ENCODE data around the gene CYTH3. TPM values are rescaled to one million over a fixed set of nuclear protein-coding genes. Genes with fewer than 3 reads are reported as not detected.

CYTH3 gene
- total and polyA plus RNA-seq, 7 experiments from 2014 or later = 0.99 to 9.5 (median 3.1) TPM

- Histone ChIP-seq H3K36me3 (ENCODE audit: control insufficient read depth in 2 of 3, insufficient read depth in 3 of 3, low read length in 3 of 3) (peaks cover 0 to 12% (median 0%) of the 10 kb centered on the region in 3 experiments), H3K4me3 (ENCODE audit: low read length) (no peak overlapping the region), H3K27ac (ENCODE audit: low read depth, low read length) (no peak overlapping the region), H3K4me1 (ENCODE audit: control insufficient read depth in 2 of 2, insufficient read depth in 2 of 2, low read length in 2 of 2) (no peaks in the 10 kb centered on the region), H3K27me3 (ENCODE audit: control insufficient read depth in 2 of 2, insufficient read depth in 2 of 2, low read length in 2 of 2) (no peaks in the 10 kb centered on the region), H3K9me3 (ENCODE audit: control insufficient read depth in 2 of 3, low read length in 3 of 3) (no peaks in the 10 kb centered on the region)
- Mint-ChIP-seq H3K9me3 (no peaks in the 10 kb centered on the region), H3K36me3 (peaks cover 0 to 11% (median 0%) of the 10 kb centered on the region in 5 donors), H3K27me3 (no peaks in the 10 kb centered on the region), H3K27ac (no peak overlapping the region), H3K4me3 (no peak overlapping the region), H3K4me1 (peaks cover 0 to 11% (median 0%) of the 10 kb centered on the region in 7 donors)
- ChIA-PET POLR2A (no interaction called here), CTCF (interaction anchor here (0.6 kb wide), 1 partner anchor 990 kb away, joined by 7 read pairs; no protein-coding TSS in a partner anchor)
- intact Hi-C loops (cut with micrococcal nuclease) = no loop called here
- ATAC-seq = no peak
- no peak for DNase-seq
Measured at GRCh38 chr7:6165521-6166320, 106.7 kb downstream of the CYTH3 start.

- Mint-ChIP-seq H3K36me3 (peaks cover 0 to 15% (median 0%) of the 10 kb centered on the region in 5 donors), H3K9me3 (no peaks in the 10 kb centered on the region), H3K27ac (no peak overlapping the region), H3K27me3 (no peaks in the 10 kb centered on the region), H3K4me1 (peaks cover 0 to 11% (median 0%) of the 10 kb centered on the region in 7 donors), H3K4me3 (no peak overlapping the region)
- H3K4me3 ChIP-seq (ENCODE audit: low read length) = no peak overlapping the region
- no peak for ATAC-seq
- H3K27me3 ChIP-seq (ENCODE audit: control insufficient read depth in 2 of 2, insufficient read depth in 2 of 2, low read length in 2 of 2) = no peaks in the 10 kb centered on the region
- no peaks in the 10 kb centered on the region for H3K4me1 ChIP-seq (ENCODE audit: control insufficient read depth in 2 of 2, insufficient read depth in 2 of 2, low read length in 2 of 2)
- no peak for DNase-seq
- CTCF ChIA-PET = no interaction called here
- POLR2A ChIA-PET = no interaction called here
- intact Hi-C loops (cut with micrococcal nuclease) = no loop called here
- H3K27ac ChIP-seq (ENCODE audit: low read depth, low read length) = no peak overlapping the region
- H3K36me3 ChIP-seq (ENCODE audit: control insufficient read depth in 2 of 3, insufficient read depth in 3 of 3, low read length in 3 of 3) = peaks cover 0 to 12% (median 0%) of the 10 kb centered on the region in 3 experiments
- H3K9me3 ChIP-seq (ENCODE audit: control insufficient read depth in 2 of 3, low read length in 3 of 3) = no peaks in the 10 kb centered on the region
Measured at GRCh38 chr7:6165075-6165474, 107.3 kb downstream of the CYTH3 start.

GRCh38 chr7:6164491-6164890 lies 107.9 kb downstream of the CYTH3 start:
- peaks cover 0 to 11% (median 0%) of the 10 kb centered on the region in 7 donors for H3K4me1 Mint-ChIP-seq
- H3K9me3 ChIP-seq (ENCODE audit: control insufficient read depth in 2 of 3, low read length in 3 of 3) = no peaks in the 10 kb centered on the region
- no peak overlapping the region for H3K27ac Mint-ChIP-seq
- H3K4me1 ChIP-seq (ENCODE audit: control insufficient read depth in 2 of 2, insufficient read depth in 2 of 2, low read length in 2 of 2) = no peaks in the 10 kb centered on the region
- H3K36me3 Mint-ChIP-seq = peaks cover 0 to 10% (median 0%) of the 10 kb centered on the region in 5 donors
- peaks cover 0 to 17% (median 0%) of the 10 kb centered on the region in 3 experiments for H3K36me3 ChIP-seq (ENCODE audit: control insufficient read depth in 2 of 3, insufficient read depth in 3 of 3, low read length in 3 of 3)
- no peaks in the 10 kb centered on the region for H3K27me3 ChIP-seq (ENCODE audit: control insufficient read depth in 2 of 2, insufficient read depth in 2 of 2, low read length in 2 of 2)
- H3K27me3 Mint-ChIP-seq = no peaks in the 10 kb centered on the region
- intact Hi-C loops (cut with micrococcal nuclease) = loop anchor here in 1 of 2 donors (5.0 kb wide), 1 partner anchor 108 kb away; the partner anchor contains the start of gene CYTH3
- H3K4me3 Mint-ChIP-seq = no peak overlapping the region
- ChIA-PET POLR2A (no interaction called here), CTCF (no interaction called here)
- no peak for DNase-seq
- H3K27ac ChIP-seq (ENCODE audit: low read depth, low read length) = no peak overlapping the region
- ATAC-seq = no peak
- H3K9me3 Mint-ChIP-seq = no peaks in the 10 kb centered on the region
- no peak overlapping the region for H3K4me3 ChIP-seq (ENCODE audit: low read length)

- Histone ChIP-seq H3K4me1 (ENCODE audit: control insufficient read depth in 2 of 2, insufficient read depth in 2 of 2, low read length in 2 of 2) (no peaks in the 10 kb centered on the region), H3K27me3 (ENCODE audit: control insufficient read depth in 2 of 2, insufficient read depth in 2 of 2, low read length in 2 of 2) (no peaks in the 10 kb centered on the region), H3K36me3 (ENCODE audit: control insufficient read depth in 2 of 3, insufficient read depth in 3 of 3, low read length in 3 of 3) (peaks cover 0 to 22% (median 0%) of the 10 kb centered on the region in 3 experiments), H3K4me3 (ENCODE audit: low read length) (no peak overlapping the region), H3K9me3 (ENCODE audit: control insufficient read depth in 2 of 3, low read length in 3 of 3) (no peaks in the 10 kb centered on the region), H3K27ac (ENCODE audit: low read depth, low read length) (no peak overlapping the region)
- no peaks in the 10 kb centered on the region for H3K27me3 Mint-ChIP-seq
- DNase-seq = no peak
- intact Hi-C loops (cut with micrococcal nuclease) = loop anchor here in 1 of 2 donors (5.0 kb wide), 1 partner anchor 108 kb away; the partner anchor contains the start of gene CYTH3
- CTCF ChIA-PET = no interaction called here
- H3K36me3 Mint-ChIP-seq = peaks cover 0 to 15% (median 0%) of the 10 kb centered on the region in 5 donors
- POLR2A ChIA-PET = no interaction called here
- no peak overlapping the region for H3K27ac Mint-ChIP-seq
- no peak for ATAC-seq
- no peak overlapping the region for H3K4me3 Mint-ChIP-seq
- H3K4me1 Mint-ChIP-seq = peaks cover 0 to 11% (median 0%) of the 10 kb centered on the region in 7 donors
- H3K9me3 Mint-ChIP-seq = no peaks in the 10 kb centered on the region
Measured at GRCh38 chr7:6164010-6164409, 108.4 kb downstream of the CYTH3 start.

- Histone ChIP-seq H3K4me1 (ENCODE audit: control insufficient read depth in 2 of 2, insufficient read depth in 2 of 2, low read length in 2 of 2) (no peaks in the 10 kb centered on the region), H3K36me3 (ENCODE audit: control insufficient read depth in 2 of 3, insufficient read depth in 3 of 3, low read length in 3 of 3) (peaks cover 0 to 28% (median 0%) of the 10 kb centered on the region in 3 experiments), H3K9me3 (ENCODE audit: control insufficient read depth in 2 of 3, low read length in 3 of 3) (no peaks in the 10 kb centered on the region), H3K27ac (ENCODE audit: low read depth, low read length) (no peak overlapping the region), H3K4me3 (ENCODE audit: low read length) (no peak overlapping the region), H3K27me3 (ENCODE audit: control insufficient read depth in 2 of 2, insufficient read depth in 2 of 2, low read length in 2 of 2) (no peaks in the 10 kb centered on the region)
- ChIA-PET CTCF (interaction anchor here (1.4 kb wide), 1 partner anchor 187 kb away, joined by 5 read pairs; no protein-coding TSS in a partner anchor), POLR2A (no interaction called here)
- no peak for DNase-seq
- Mint-ChIP-seq H3K36me3 (peaks cover 0 to 19% (median 0%) of the 10 kb centered on the region in 5 donors), H3K4me3 (no peak overlapping the region), H3K27me3 (no peaks in the 10 kb centered on the region), H3K27ac (peak overlapping the region in 1 of 9 donors; percentile 59), H3K9me3 (no peaks in the 10 kb centered on the region), H3K4me1 (peaks cover 0 to 11% (median 0%) of the 10 kb centered on the region in 7 donors)
- ATAC-seq = no peak
- intact Hi-C loops (cut with micrococcal nuclease) = loop anchor here in 1 of 2 donors (5.0 kb wide), 1 partner anchor 109 kb away; the partner anchor contains the start of gene CYTH3
Measured at GRCh38 chr7:6163402-6163801, 109.0 kb downstream of the CYTH3 start.

DNA sequence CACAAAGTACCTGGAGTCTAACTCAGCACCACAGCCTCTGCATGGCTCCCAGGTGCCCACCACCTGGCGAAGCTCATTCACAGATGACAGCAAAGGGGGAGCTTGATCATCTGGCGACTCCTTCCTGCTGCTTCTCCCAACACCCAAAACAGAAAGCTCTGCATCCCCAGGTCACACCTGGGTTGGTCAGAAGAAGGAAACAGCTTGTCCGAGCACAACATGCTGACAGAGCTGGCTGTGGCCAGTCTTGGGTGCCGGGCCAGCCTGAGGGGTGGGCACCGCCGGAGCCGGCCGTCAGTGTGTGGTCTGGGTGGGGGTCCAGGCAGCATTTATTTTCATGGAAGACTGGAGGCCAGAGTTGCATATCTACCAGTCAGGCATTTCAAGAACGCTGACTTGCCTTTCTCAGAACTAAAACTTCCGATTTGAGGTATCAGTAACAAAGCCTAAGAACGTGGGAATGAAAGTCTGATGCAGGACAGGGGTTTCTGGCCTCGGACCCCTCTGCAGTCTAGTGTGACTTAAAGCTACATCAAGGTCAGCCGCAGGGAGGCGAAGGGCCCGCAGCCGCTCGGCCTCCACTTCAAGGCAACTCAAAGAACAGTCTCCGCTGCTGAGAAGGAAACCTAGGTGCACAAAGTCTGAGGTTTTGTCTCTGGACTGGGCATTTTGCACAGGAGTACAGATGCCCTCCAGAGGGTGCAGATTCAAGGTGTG lies 109.6 kb downstream of the CYTH3 start:
- peak overlapping the region in 2 of 9 donors; percentile 32 to 59 for H3K27ac Mint-ChIP-seq
- peaks cover 0 to 22% (median 1%) of the 10 kb centered on the region in 5 donors for H3K36me3 Mint-ChIP-seq
- ChIA-PET POLR2A (interaction anchor here (0.7 kb wide), 1 partner anchor 292 kb away, joined by 3 read pairs; no protein-coding TSS in a partner anchor), CTCF (interaction anchor here (1.4 kb wide), 1 partner anchor 187 kb away, joined by 5 read pairs; no protein-coding TSS in a partner anchor)
- Histone ChIP-seq H3K4me3 (ENCODE audit: low read length) (no peak overlapping the region), H3K4me1 (ENCODE audit: control insufficient read depth in 2 of 2, insufficient read depth in 2 of 2, low read length in 2 of 2) (no peaks in the 10 kb centered on the region), H3K27me3 (ENCODE audit: control insufficient read depth in 2 of 2, insufficient read depth in 2 of 2, low read length in 2 of 2) (no peaks in the 10 kb centered on the region), H3K9me3 (ENCODE audit: control insufficient read depth in 2 of 3, low read length in 3 of 3) (no peaks in the 10 kb centered on the region), H3K36me3 (ENCODE audit: control insufficient read depth in 2 of 3, insufficient read depth in 3 of 3, low read length in 3 of 3) (peaks cover 0 to 34% (median 0%) of the 10 kb centered on the region in 3 experiments), H3K27ac (ENCODE audit: low read depth, low read length) (no peak overlapping the region)
- no peak for ATAC-seq
- H3K4me1 Mint-ChIP-seq = peaks cover 0 to 11% (median 0%) of the 10 kb centered on the region in 7 donors
- H3K9me3 Mint-ChIP-seq = no peaks in the 10 kb centered on the region
- H3K4me3 Mint-ChIP-seq = no peak overlapping the region
- intact Hi-C loops (cut with micrococcal nuclease) = loop anchor here in 1 of 2 donors (5.0 kb wide), 1 partner anchor 109 kb away; the partner anchor contains the start of gene CYTH3
- no peak for DNase-seq
- H3K27me3 Mint-ChIP-seq = no peaks in the 10 kb centered on the region

All from naive thymus-derived CD4-positive, alpha-beta T cell (primary cell).